Measurements from ENCODE around the gene BRMS1L. TPM values are rescaled to one million over a fixed set of nuclear protein-coding genes. Genes with fewer than 3 reads are reported as not detected.

Gene BRMS1L
- total and polyA plus RNA-seq, 7 donors, result 4.2 to 10.5 (median 5.8) TPM

DNA sequence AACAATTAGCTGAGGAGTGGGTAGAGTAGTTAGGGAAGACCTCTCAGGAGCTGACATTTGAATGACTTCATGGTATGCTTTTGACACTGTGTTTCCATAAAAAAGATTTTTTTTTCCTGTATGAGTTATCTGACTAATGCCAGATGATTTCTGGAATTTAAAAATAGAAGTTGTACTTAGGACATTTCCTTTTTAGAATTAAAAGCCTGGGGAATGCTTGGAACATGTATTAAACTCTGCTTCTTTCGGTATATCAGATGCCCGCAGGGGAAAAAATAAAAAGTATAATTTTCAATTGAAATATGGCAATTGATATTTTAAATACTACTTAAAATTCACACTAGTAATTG is 41.1 kb downstream of the BRMS1L start:
- intact Hi-C loops (cut with DNase I), result no loop called here
- Histone ChIP-seq H3K27ac (no peak overlapping the region), H3K36me3 (peaks cover 0 to 43% (median 9%) of the 10 kb centered on the region in 4 donors), H3K27me3 (no peaks in the 10 kb centered on the region), H3K4me3 (no peak overlapping the region), H3K4me1 (peaks cover 0 to 9% (median 0%) of the 10 kb centered on the region in 4 donors), H3K9me3 (no peaks in the 10 kb centered on the region)
- no peak for TF ChIP-seq POLR2AphosphoS5 (IDR thresholded peaks at IDR 0.05)
- TF ChIP-seq, protein P1, sequence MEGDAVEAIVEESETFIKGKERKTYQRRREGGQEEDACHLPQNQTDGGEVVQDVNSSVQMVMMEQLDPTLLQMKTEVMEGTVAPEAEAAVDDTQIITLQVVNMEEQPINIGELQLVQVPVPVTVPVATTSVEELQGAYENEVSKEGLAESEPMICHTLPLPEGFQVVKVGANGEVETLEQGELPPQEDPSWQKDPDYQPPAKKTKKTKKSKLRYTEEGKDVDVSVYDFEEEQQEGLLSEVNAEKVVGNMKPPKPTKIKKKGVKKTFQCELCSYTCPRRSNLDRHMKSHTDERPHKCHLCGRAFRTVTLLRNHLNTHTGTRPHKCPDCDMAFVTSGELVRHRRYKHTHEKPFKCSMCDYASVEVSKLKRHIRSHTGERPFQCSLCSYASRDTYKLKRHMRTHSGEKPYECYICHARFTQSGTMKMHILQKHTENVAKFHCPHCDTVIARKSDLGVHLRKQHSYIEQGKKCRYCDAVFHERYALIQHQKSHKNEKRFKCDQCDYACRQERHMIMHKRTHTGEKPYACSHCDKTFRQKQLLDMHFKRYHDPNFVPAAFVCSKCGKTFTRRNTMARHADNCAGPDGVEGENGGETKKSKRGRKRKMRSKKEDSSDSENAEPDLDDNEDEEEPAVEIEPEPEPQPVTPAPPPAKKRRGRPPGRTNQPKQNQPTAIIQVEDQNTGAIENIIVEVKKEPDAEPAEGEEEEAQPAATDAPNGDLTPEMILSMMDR (IDR thresholded peaks at IDR 0.05), result no peak
- no peak for TF ChIP-seq EP300 (IDR thresholded peaks at IDR 0.05)
- TF ChIP-seq POLR2A (IDR thresholded peaks at IDR 0.05), result no peak
- DNase-seq, result no peak
- WGBS, 2 donors, result 94 to 97% methylated on average over 2 of the region's 2 CpGs

DNA sequence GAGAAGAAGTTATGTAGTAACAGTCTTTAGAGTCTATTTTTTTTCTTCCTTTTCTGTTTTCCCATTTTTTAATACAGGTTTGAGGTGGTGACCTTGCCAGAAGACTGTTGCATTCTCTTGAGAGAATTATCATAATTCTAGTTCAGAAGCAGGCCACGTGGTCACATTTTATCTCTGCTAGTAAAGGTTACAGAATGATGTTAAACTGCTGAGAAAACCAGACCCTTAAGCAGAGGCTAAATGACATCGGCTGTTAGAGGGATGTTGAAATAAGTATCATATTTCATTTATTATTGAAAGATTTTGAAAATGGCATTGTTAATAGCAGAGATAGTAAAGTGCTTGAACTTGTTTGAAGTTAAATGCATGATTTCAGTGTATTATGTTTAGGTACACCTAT is 49.2 kb downstream of the BRMS1L start:
- peaks cover 0 to 14% (median 11%) of the 10 kb centered on the region in 4 donors for H3K4me1 ChIP-seq
- 74% methylated on average over 2 of the region's 2 CpGs for WGBS, 2 donors
- intact Hi-C loops (cut with DNase I), result no loop called here
- no peak overlapping the region for H3K27ac ChIP-seq
- H3K9me3 ChIP-seq, result no peaks in the 10 kb centered on the region
- H3K27me3 ChIP-seq, result no peaks in the 10 kb centered on the region
- H3K4me3 ChIP-seq, result no peak overlapping the region
- TF ChIP-seq EP300 (IDR thresholded peaks at IDR 0.05) (no peak), POLR2A (IDR thresholded peaks at IDR 0.05) (no peak), POLR2AphosphoS5 (IDR thresholded peaks at IDR 0.05) (no peak)
- TF ChIP-seq, protein P1 (IDR thresholded peaks at IDR 0.05), result no peak
- H3K36me3 ChIP-seq, result no peaks in the 10 kb centered on the region
- DNase-seq, result no peak

DNA sequence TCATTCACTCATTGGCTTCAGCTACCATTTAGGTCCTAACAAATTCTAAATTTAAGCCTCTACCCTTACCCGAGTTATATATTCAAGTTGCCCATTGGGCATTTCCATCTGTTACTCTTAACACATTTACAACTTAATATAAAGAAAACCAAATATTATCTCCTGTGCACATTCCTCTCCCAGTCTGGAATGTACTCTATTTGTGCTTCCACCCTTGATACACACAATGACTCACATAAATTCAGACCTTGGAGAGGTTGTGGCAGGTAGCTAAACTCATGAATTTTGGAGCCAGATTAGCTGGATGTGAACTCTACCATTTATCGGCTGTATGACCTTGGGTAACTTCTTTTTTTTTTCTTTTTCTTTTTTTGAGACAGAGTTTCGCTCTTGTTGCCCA is 51.1 kb downstream of the BRMS1L start:
- Histone ChIP-seq H3K27me3 (no peaks in the 10 kb centered on the region), H3K4me3 (no peak overlapping the region), H3K9me3 (no peaks in the 10 kb centered on the region), H3K4me1 (peaks cover 0 to 14% (median 11%) of the 10 kb centered on the region in 4 donors), H3K36me3 (no peaks in the 10 kb centered on the region), H3K27ac (no peak overlapping the region)
- intact Hi-C loops (cut with DNase I), result no loop called here
- no peak for DNase-seq
- no peak for TF ChIP-seq POLR2AphosphoS5 (IDR thresholded peaks at IDR 0.05)
- TF ChIP-seq POLR2A (IDR thresholded peaks at IDR 0.05), result no peak
- TF ChIP-seq EP300 (IDR thresholded peaks at IDR 0.05), result no peak
- TF ChIP-seq, protein P1 (IDR thresholded peaks at IDR 0.05), result no peak
- 48 to 75% methylated on average over 3 of the region's 3 CpGs for WGBS, 2 donors

DNA sequence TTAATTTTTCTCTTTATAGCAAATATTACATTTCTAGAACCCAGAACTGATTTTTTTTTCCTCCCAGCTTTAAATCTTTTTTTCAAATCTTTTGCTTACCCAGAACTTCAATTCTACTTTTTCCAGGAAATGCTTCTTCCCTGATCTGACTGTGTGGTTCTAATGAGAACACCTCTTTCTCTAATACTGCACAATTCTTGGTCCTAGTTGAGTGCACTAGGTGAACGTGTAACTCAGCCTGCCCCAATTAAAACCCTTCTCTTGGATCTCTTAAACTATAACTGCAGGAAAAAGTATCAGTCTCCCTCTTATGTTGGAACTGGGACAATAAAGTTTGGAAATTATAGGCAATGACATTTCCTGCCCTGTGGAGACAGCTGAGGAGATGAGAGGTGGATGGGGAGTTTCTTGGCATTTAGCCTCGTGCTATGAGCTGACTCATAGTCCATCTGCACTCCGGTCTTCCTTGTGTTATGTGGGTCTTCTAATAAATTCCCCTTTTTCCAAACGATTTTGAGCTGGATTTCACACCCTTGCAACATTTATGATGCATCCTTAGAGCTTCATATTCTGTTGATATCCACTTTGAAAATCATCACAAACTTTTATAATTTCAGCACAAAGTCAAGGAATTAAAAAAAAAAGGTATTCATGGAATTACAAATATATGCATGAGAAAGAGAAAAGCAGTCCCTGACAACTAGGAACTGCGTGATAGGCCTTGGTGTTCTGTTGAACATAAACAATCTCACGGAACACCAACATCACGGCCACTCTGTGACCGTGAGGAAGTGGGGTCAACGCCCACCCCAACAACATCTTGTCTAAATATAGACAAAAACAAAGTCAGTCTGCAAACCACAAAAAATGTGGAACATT is 52.4 kb downstream of the BRMS1L start:
- intact Hi-C loops (cut with DNase I), result no loop called here
- peak overlapping the region in 1 of 4 donors; percentile 5 for H3K27ac ChIP-seq
- H3K4me1 ChIP-seq, result peaks cover 0 to 14% (median 11%) of the 10 kb centered on the region in 4 donors
- no peak for DNase-seq
- WGBS, 2 donors, result 34 to 36% methylated on average over 9 of the region's 9 CpGs
- no peak overlapping the region for H3K4me3 ChIP-seq
- TF ChIP-seq EP300 (IDR thresholded peaks at IDR 0.05), result no peak
- TF ChIP-seq POLR2A (IDR thresholded peaks at IDR 0.05), result no peak
- TF ChIP-seq POLR2AphosphoS5 (IDR thresholded peaks at IDR 0.05), result no peak
- TF ChIP-seq, protein P1 (IDR thresholded peaks at IDR 0.05), result no peak
- H3K36me3 ChIP-seq, result no peaks in the 10 kb centered on the region
- no peaks in the 10 kb centered on the region for H3K27me3 ChIP-seq
- no peaks in the 10 kb centered on the region for H3K9me3 ChIP-seq
